Trophoblast cell (in vitro differentiated cells and primary cell): Measurements from ENCODE around the gene CHD3.

ENCODE experiments used
- DNase-seq, 2 donors: peaks; one replicate each; pipeline ENCODE4 v3.0.0-alpha.2; 2016
- H2AFZ ChIP-seq: 2 replicates; pipeline ENCODE4 v1.6.1; 2013; ENCODE audit warnings: low read length, moderate library complexity, mild to moderate bottlenecking; ENCODE audit not compliant: insufficient read depth, poor library complexity
- H2AK5ac ChIP-seq: 2 replicates; pipeline ENCODE4 v1.6.1; 2013; ENCODE audit warnings: mild to moderate bottlenecking, low read length
- H2BK120ac ChIP-seq: 2 replicates; pipeline ENCODE4 v1.6.1; 2013; ENCODE audit warnings: low read length, mild to moderate bottlenecking, moderate library complexity; ENCODE audit not compliant: insufficient read depth, poor library complexity
- H2BK12ac ChIP-seq: 2 replicates; pipeline ENCODE4 v1.6.1; 2013; ENCODE audit warnings: mild to moderate bottlenecking, low read length, moderate library complexity
- H2BK5ac ChIP-seq: 2 replicates; pipeline ENCODE4 v1.6.1; 2013; ENCODE audit warnings: low read length, low read depth, moderate library complexity, mild to moderate bottlenecking; ENCODE audit not compliant: poor library complexity
- H3K14ac ChIP-seq: 2 replicates; pipeline ENCODE4 v1.6.1; 2013; ENCODE audit warnings: mild to moderate bottlenecking, low read length
- H3K18ac ChIP-seq: 2 replicates; pipeline ENCODE4 v1.6.1; 2013; ENCODE audit warnings: mild to moderate bottlenecking, low read length
- H3K23ac ChIP-seq: 2 replicates; pipeline ENCODE4 v1.6.1; 2013; ENCODE audit warnings: low read length
- H3K27ac ChIP-seq: 2 replicates; pipeline ENCODE4 v1.5.1; 2013; ENCODE audit warnings: low read depth, mild to moderate bottlenecking, inconsistent platforms, low read length, moderate library complexity
- H3K27me3 ChIP-seq: 2 replicates; pipeline ENCODE4 v1.6.1; 2013; ENCODE audit warnings: inconsistent platforms, mild to moderate bottlenecking, low read length, moderate library complexity; ENCODE audit not compliant: insufficient read depth
- H3K36me3 ChIP-seq, 2 experiments: 1 replicate in 1 of 2; 2 replicates in 1 of 2; pipeline ENCODE4 v1.6.1; 2013; ENCODE audit warnings: low read length in 2 of 2, mild to moderate bottlenecking in 2 of 2, moderate library complexity in 1 of 2; ENCODE audit not compliant: insufficient read depth in 2 of 2, control insufficient read depth in 1 of 2
- H3K4ac ChIP-seq: 2 replicates; pipeline ENCODE4 v1.6.1; 2013; ENCODE audit warnings: low read depth, mild to moderate bottlenecking, low read length, moderate library complexity
- H3K4me1 ChIP-seq, 2 experiments: 1 replicate in 1 of 2; 2 replicates in 1 of 2; pipeline ENCODE4 v1.6.1; 2013; ENCODE audit warnings: low read length in 2 of 2, mild to moderate bottlenecking in 2 of 2, moderate library complexity in 1 of 2; ENCODE audit not compliant: insufficient read depth in 2 of 2, control insufficient read depth in 1 of 2
- H3K4me2 ChIP-seq: 2 replicates; pipeline ENCODE4 v1.6.1; 2013; ENCODE audit warnings: inconsistent platforms, mild to moderate bottlenecking, low read length, moderate library complexity
- H3K4me3 ChIP-seq: 2 replicates; pipeline ENCODE4 v1.5.1; 2013; ENCODE audit warnings: mild to moderate bottlenecking, low read depth, low read length, inconsistent platforms
- H3K79me1 ChIP-seq: one replicate; pipeline ENCODE4 v1.6.1; 2013; ENCODE audit warnings: low read length
- H3K79me2 ChIP-seq: 2 replicates; pipeline ENCODE4 v1.6.1; 2013; ENCODE audit warnings: low read length, mild to moderate bottlenecking; ENCODE audit not compliant: control insufficient read depth, insufficient read depth, poor library complexity
- H3K9ac ChIP-seq: 2 replicates; pipeline ENCODE4 v1.6.1; 2013; ENCODE audit warnings: mild to moderate bottlenecking, low read length
- H3K9me3 ChIP-seq: 2 replicates; pipeline ENCODE4 v1.6.1; 2013; ENCODE audit warnings: low read depth, mild to moderate bottlenecking, control low read depth, inconsistent platforms, low read length; ENCODE audit not compliant: insufficient read depth
- H4K12ac ChIP-seq: 2 replicates; pipeline ENCODE4 v1.6.1; 2013; ENCODE audit warnings: low read depth, mild to moderate bottlenecking, low read length, moderate library complexity
- H4K8ac ChIP-seq: 2 replicates; pipeline ENCODE4 v1.6.1; 2013; ENCODE audit warnings: low read depth, mild to moderate bottlenecking, low read length, moderate library complexity
- H4K91ac ChIP-seq: one replicate; pipeline ENCODE4 v1.6.1; 2013; ENCODE audit warnings: low read depth, mild to moderate bottlenecking, low read length, moderate library complexity
- WGBS: extraction: QIAGEN DNeasy Blood & Tissue Kit; methylation state at CpG from one replicate; pipeline ENCODE4 v1.1.7; 2013; ENCODE audit warnings: missing lambda C conversion rate; ENCODE audit not compliant: insufficient read length, insufficient coverage; ENCODE audit errors: extremely low coverage; 5-methylcytosine and 5-hydroxymethylcytosine counted together

Gene CHD3

GRCh38 chr17:7932483-7932891 is 43.9 kb downstream of the CHD3 start:
- Histone ChIP-seq H3K4me1 (peaks cover 10 to 13% of the 10 kb centered on the region in 2 experiments), H3K27me3 (peaks cover 8% of the 10 kb centered on the region), H2BK5ac (peak overlapping the region; percentile 65), H3K9me3 (peaks cover 4% of the 10 kb centered on the region), H3K4me3 (peak overlapping the region; percentile 91), H3K79me2 (peaks cover 7% of the 10 kb centered on the region), H3K79me1 (peaks cover 9% of the 10 kb centered on the region), H4K12ac (peak overlapping the region; percentile 88), H3K23ac (no peak overlapping the region), H3K4ac (peak overlapping the region; percentile 84), H3K9ac (peak overlapping the region; percentile 88), H4K91ac (peak overlapping the region; percentile 91), H3K18ac (peak overlapping the region; percentile 98), H3K14ac (peak overlapping the region; percentile 96), H2BK12ac (no peak overlapping the region), H3K36me3 (peaks cover 17 to 21% of the 10 kb centered on the region in 2 experiments), H3K4me2 (peak overlapping the region; percentile 68), H3K27ac (no peak overlapping the region), H2BK120ac (peak overlapping the region; percentile 70), H2AFZ (peak overlapping the region; percentile 97), H2AK5ac (peak overlapping the region; percentile 87), H4K8ac (peak overlapping the region; percentile 95)
- DNase-seq = peak; percentile 7 to 19
- WGBS = no CpG with 5 or more reads among the region's 17 CpGs

GRCh38 chr17:7932949-7933348 is 44.4 kb downstream of the CHD3 start:
- H4K8ac ChIP-seq = peak overlapping the region; percentile 95
- no peak overlapping the region for H2BK12ac ChIP-seq
- H2AFZ ChIP-seq = no peak overlapping the region
- H2BK5ac ChIP-seq = no peak overlapping the region
- peak overlapping the region; percentile 96 for H3K14ac ChIP-seq
- H3K9ac ChIP-seq = no peak overlapping the region
- H3K4ac ChIP-seq = peak overlapping the region; percentile 84
- peak overlapping the region; percentile 98 for H3K18ac ChIP-seq
- peak overlapping the region; percentile 68 for H3K4me2 ChIP-seq
- peak overlapping the region; percentile 88 for H4K12ac ChIP-seq
- peaks cover 9% of the 10 kb centered on the region for H3K79me1 ChIP-seq
- H3K27ac ChIP-seq = no peak overlapping the region
- peaks cover 10 to 13% of the 10 kb centered on the region in 2 experiments for H3K4me1 ChIP-seq
- H2AK5ac ChIP-seq = no peak overlapping the region
- peaks cover 4% of the 10 kb centered on the region for H3K9me3 ChIP-seq
- peaks cover 8% of the 10 kb centered on the region for H3K27me3 ChIP-seq
- H3K23ac ChIP-seq = no peak overlapping the region
- no CpG with 5 or more reads among the region's 16 CpGs for WGBS
- peak overlapping the region; percentile 91 for H3K4me3 ChIP-seq
- H4K91ac ChIP-seq = no peak overlapping the region
- peaks cover 17 to 21% of the 10 kb centered on the region in 2 experiments for H3K36me3 ChIP-seq
- peaks cover 7% of the 10 kb centered on the region for H3K79me2 ChIP-seq
- no peak overlapping the region for H2BK120ac ChIP-seq
- DNase-seq = peak; percentile 59 to 66

GRCh38 chr17:7935859-7936258 is 47.3 kb downstream of the CHD3 start:
- no peak overlapping the region for H3K27ac ChIP-seq
- no peak overlapping the region for H2BK120ac ChIP-seq
- H3K4me3 ChIP-seq = no peak overlapping the region
- no peak overlapping the region for H2BK12ac ChIP-seq
- peaks cover 21 to 33% of the 10 kb centered on the region in 2 experiments for H3K36me3 ChIP-seq
- H2AK5ac ChIP-seq = no peak overlapping the region
- H3K23ac ChIP-seq = no peak overlapping the region
- no peaks in the 10 kb centered on the region for H3K9me3 ChIP-seq
- peaks cover 6 to 10% of the 10 kb centered on the region in 2 experiments for H3K4me1 ChIP-seq
- H3K14ac ChIP-seq = no peak overlapping the region
- no peaks in the 10 kb centered on the region for H3K27me3 ChIP-seq
- H3K4ac ChIP-seq = no peak overlapping the region
- H4K8ac ChIP-seq = no peak overlapping the region
- no peak for DNase-seq
- no peak overlapping the region for H3K9ac ChIP-seq
- no peak overlapping the region for H3K18ac ChIP-seq
- peaks cover 7% of the 10 kb centered on the region for H3K79me2 ChIP-seq
- peaks cover 9% of the 10 kb centered on the region for H3K79me1 ChIP-seq
- H2BK5ac ChIP-seq = no peak overlapping the region
- no peak overlapping the region for H4K12ac ChIP-seq
- H4K91ac ChIP-seq = no peak overlapping the region
- H3K4me2 ChIP-seq = no peak overlapping the region
- no peak overlapping the region for H2AFZ ChIP-seq

GRCh38 chr17:7940034-7940433 is 51.4 kb downstream of the CHD3 start:
- no peak overlapping the region for H4K12ac ChIP-seq
- peaks cover 2% of the 10 kb centered on the region for H3K9me3 ChIP-seq
- peaks cover 40 to 55% of the 10 kb centered on the region in 2 experiments for H3K36me3 ChIP-seq
- no peak overlapping the region for H3K4ac ChIP-seq
- no CpG with 5 or more reads among the region's 4 CpGs for WGBS
- no peak overlapping the region for H3K23ac ChIP-seq
- DNase-seq = no peak
- H3K14ac ChIP-seq = no peak overlapping the region
- no peak overlapping the region for H4K8ac ChIP-seq
- no peak overlapping the region for H3K4me2 ChIP-seq
- H2AFZ ChIP-seq = no peak overlapping the region
- no peak overlapping the region for H3K9ac ChIP-seq
- no peaks in the 10 kb centered on the region for H3K79me2 ChIP-seq
- H3K4me3 ChIP-seq = no peak overlapping the region
- H3K27me3 ChIP-seq = no peaks in the 10 kb centered on the region
- no peak overlapping the region for H4K91ac ChIP-seq
- no peaks in the 10 kb centered on the region for H3K4me1 ChIP-seq
- H2AK5ac ChIP-seq = no peak overlapping the region
- no peaks in the 10 kb centered on the region for H3K79me1 ChIP-seq
- no peak overlapping the region for H3K27ac ChIP-seq
- H2BK5ac ChIP-seq = no peak overlapping the region
- no peak overlapping the region for H2BK12ac ChIP-seq
- H3K18ac ChIP-seq = no peak overlapping the region
- H2BK120ac ChIP-seq = no peak overlapping the region
